ENCODE data around the gene TOGARAM1.

- TF ChIP-seq CTCF (IDR thresholded peaks at IDR 0.05; ENCODE audit: low read length) = no peak
- TF ChIP-seq EZH2 (IDR thresholded peaks at IDR 0.05; ENCODE audit: borderline replicate concordance, low read length) = no peak
Measured at GRCh38 chr14:44928793-44929192, 33.2 kb upstream of the TOGARAM1 start.

All from OCI-LY1 (cell line).